ENCODE results near the gene WDR20. TPM values are rescaled to one million over a fixed set of nuclear protein-coding genes. Genes with fewer than 3 reads are reported as not detected.

Gene WDR20
- total and polyA plus RNA-seq, 2 experiments from 2014 or later = 15.3 to 24.0 TPM

GRCh38 chr14:102094101-102094500 lies 45.6 kb upstream of the WDR20 start:
- Histone ChIP-seq H2AFZ (no peak overlapping the region), H3K4me1 (ENCODE audit: insufficient read depth) (peaks cover 11% of the 10 kb centered on the region), H3K27ac (no peak overlapping the region), H3K79me2 (no peaks in the 10 kb centered on the region), H3K27me3 (no peaks in the 10 kb centered on the region), H3K4me3 (no peak overlapping the region), H3K36me3 (replicated peaks; ENCODE audit: insufficient read depth, low read depth) (no peaks in the 10 kb centered on the region), H3K4me2 (no peak overlapping the region), H3K9me2 (replicated peaks; ENCODE audit: insufficient read depth) (no peaks in the 10 kb centered on the region), H4K20me1 (ENCODE audit: insufficient read depth, poor library complexity, severe bottlenecking) (no peaks in the 10 kb centered on the region), H3K9me3 (ENCODE audit: low read depth) (no peaks in the 10 kb centered on the region)
- DNase-seq (ENCODE audit: low spot score) = no peak
- WGBS (ENCODE audit: low lambda C conversion rate, missing lambda C conversion rate) = 78% methylated on average over 7 of the region's 7 CpGs
- TF ChIP-seq EZH2 (IDR thresholded peaks at IDR 0.05; ENCODE audit: borderline replicate concordance) (no peak), CTCF (IDR thresholded peaks at IDR 0.05; ENCODE audit: poor library complexity) (no peak), EZH2phosphoT487 (IDR thresholded peaks at IDR 0.05; ENCODE audit: low read depth, severe bottlenecking, unreplicated experiment) (no peak)

GRCh38 chr14:102095231-102095870 lies 44.3 kb upstream of the WDR20 start:
- TF ChIP-seq EZH2 (IDR thresholded peaks at IDR 0.05; ENCODE audit: borderline replicate concordance) = no peak
- no peak for TF ChIP-seq CTCF (IDR thresholded peaks at IDR 0.05; ENCODE audit: poor library complexity)
- TF ChIP-seq EZH2phosphoT487 (IDR thresholded peaks at IDR 0.05; ENCODE audit: low read depth, severe bottlenecking, unreplicated experiment) = no peak
- Histone ChIP-seq H3K27me3 (no peaks in the 10 kb centered on the region), H3K4me1 (ENCODE audit: insufficient read depth) (peaks cover 11% of the 10 kb centered on the region), H4K20me1 (ENCODE audit: insufficient read depth, poor library complexity, severe bottlenecking) (no peaks in the 10 kb centered on the region), H3K9me3 (ENCODE audit: low read depth) (no peaks in the 10 kb centered on the region), H3K9me2 (replicated peaks; ENCODE audit: insufficient read depth) (no peaks in the 10 kb centered on the region), H3K36me3 (replicated peaks; ENCODE audit: insufficient read depth, low read depth) (no peaks in the 10 kb centered on the region), H3K27ac (no peak overlapping the region), H3K4me2 (no peak overlapping the region), H3K4me3 (no peak overlapping the region), H2AFZ (no peak overlapping the region), H3K79me2 (no peaks in the 10 kb centered on the region)
- WGBS (ENCODE audit: low lambda C conversion rate, missing lambda C conversion rate) = 74% methylated on average over 5 of the region's 6 CpGs
- DNase-seq (ENCODE audit: low spot score) = no peak

GRCh38 chr14:102095871-102096568 lies 43.7 kb upstream of the WDR20 start:
- Histone ChIP-seq H3K4me1 (ENCODE audit: insufficient read depth) (peaks cover 11% of the 10 kb centered on the region), H3K4me3 (no peak overlapping the region), H2AFZ (no peak overlapping the region), H3K36me3 (replicated peaks; ENCODE audit: insufficient read depth, low read depth) (no peaks in the 10 kb centered on the region), H3K4me2 (peak overlapping the region; percentile 54), H3K9me3 (ENCODE audit: low read depth) (no peaks in the 10 kb centered on the region), H3K9me2 (replicated peaks; ENCODE audit: insufficient read depth) (no peaks in the 10 kb centered on the region), H3K27ac (no peak overlapping the region), H3K79me2 (no peaks in the 10 kb centered on the region), H3K27me3 (no peaks in the 10 kb centered on the region), H4K20me1 (ENCODE audit: insufficient read depth, poor library complexity, severe bottlenecking) (no peaks in the 10 kb centered on the region)
- 48% methylated on average over 8 of the region's 8 CpGs for WGBS (ENCODE audit: low lambda C conversion rate, missing lambda C conversion rate)
- no peak for TF ChIP-seq EZH2phosphoT487 (IDR thresholded peaks at IDR 0.05; ENCODE audit: low read depth, severe bottlenecking, unreplicated experiment)
- no peak for TF ChIP-seq EZH2 (IDR thresholded peaks at IDR 0.05; ENCODE audit: borderline replicate concordance)
- no peak for TF ChIP-seq CTCF (IDR thresholded peaks at IDR 0.05; ENCODE audit: poor library complexity)
- DNase-seq (ENCODE audit: low spot score) = no peak

Measured in hepatocyte (in vitro differentiated cells).